ENCODE data around the gene ZBTB18.
"Not testable (repeated sequence)": the region's sequence is repeated elsewhere in the genome, so short reads cannot be mapped to it uniquely, and the experiment has no call there.

The ZBTB18 gene
- 15.5 to 60.2 (median 36.5) reads per million in 9 experiments for total RNA-seq

- H3K4me3 Mint-ChIP-seq = peak within 1 kb of the TSS; percentile 88
- H3K4me1 Mint-ChIP-seq (ENCODE audit: low read depth in 2 of 2) = peaks cover 21 to 22% of the 10 kb centered on the region in 2 donors
- ATAC-seq (replicated peaks) (no peak), DNase-seq (no peak)
- no peaks in the 10 kb centered on the region for H3K27me3 Mint-ChIP-seq
- peaks cover 25% of the 10 kb centered on the region for H3K36me3 Mint-ChIP-seq (ENCODE audit: insufficient read depth)
- H3K27ac Mint-ChIP-seq = peak within 1 kb of the TSS; percentile 85 to 90
- H3K9me3 Mint-ChIP-seq = no peaks in the 10 kb centered on the region
Measured at GRCh38 chr1:244050835-244051444, at the start of gene ZBTB18. ZBTB18 (plus strand) TSS chr1:244051283; CDS start chr1:244051432, 149 bp downstream.

DNA sequence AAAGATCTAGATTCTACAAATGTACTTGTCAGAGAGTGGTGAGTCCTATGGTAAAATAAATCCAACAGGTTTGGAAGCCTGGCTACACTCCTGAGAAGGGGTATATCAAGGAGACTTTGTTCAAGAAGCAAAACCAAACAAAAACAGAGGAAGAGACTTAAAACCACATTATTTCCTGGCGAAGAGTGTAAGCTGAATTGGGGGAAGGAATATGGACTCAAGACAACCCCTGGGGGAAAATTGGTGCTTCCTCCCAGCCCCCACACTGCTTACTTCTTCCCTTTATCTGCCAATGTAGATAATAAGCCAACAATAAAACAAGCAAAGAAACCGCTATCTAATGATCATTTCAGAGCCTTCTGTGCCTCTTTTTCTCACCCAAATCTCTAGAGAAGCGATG lies 48.4 kb upstream of the ZBTB18 start:
- H3K36me3 Mint-ChIP-seq (ENCODE audit: insufficient read depth) = no peaks in the 10 kb centered on the region
- H3K27me3 Mint-ChIP-seq = peaks cover 19 to 20% of the 10 kb centered on the region in 2 donors
- H3K4me3 Mint-ChIP-seq = peak overlapping the region; percentile 43 to 48
- DNase-seq (no peak), ATAC-seq (replicated peaks) (no peak)
- peaks cover 13 to 16% of the 10 kb centered on the region in 2 donors for H3K4me1 Mint-ChIP-seq (ENCODE audit: low read depth in 2 of 2)
- H3K9me3 Mint-ChIP-seq = no peaks in the 10 kb centered on the region
- H3K27ac Mint-ChIP-seq = peak overlapping the region in 1 of 2 donors; percentile 22

DNA sequence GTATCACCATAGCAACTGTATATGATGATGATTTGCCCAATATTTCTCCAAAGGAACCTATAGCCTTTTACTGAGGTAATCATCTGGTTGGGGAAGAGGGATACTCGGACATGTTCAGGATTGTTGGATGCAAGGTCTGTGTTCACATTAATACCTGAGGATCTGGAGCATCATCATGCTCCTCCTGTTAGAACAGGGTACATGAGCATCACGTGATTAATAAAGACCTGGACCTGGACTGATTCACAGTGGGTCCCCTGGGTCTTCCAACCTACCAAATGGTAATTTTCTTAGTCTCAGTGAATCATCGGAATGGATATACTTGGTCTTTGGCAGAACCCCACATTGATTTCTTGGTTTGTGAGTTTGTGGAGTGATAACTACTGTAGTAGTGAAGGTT lies 45.6 kb upstream of the ZBTB18 start:
- Mint-ChIP-seq H3K4me1 (ENCODE audit: low read depth in 2 of 2) (peaks cover 13 to 16% of the 10 kb centered on the region in 2 donors), H3K9me3 (no peaks in the 10 kb centered on the region), H3K27ac (no peak overlapping the region), H3K36me3 (ENCODE audit: insufficient read depth) (no peaks in the 10 kb centered on the region), H3K27me3 (peaks cover 17 to 23% of the 10 kb centered on the region in 2 donors), H3K4me3 (no peak overlapping the region)
- DNase-seq (no peak), ATAC-seq (replicated peaks) (no peak)

DNA sequence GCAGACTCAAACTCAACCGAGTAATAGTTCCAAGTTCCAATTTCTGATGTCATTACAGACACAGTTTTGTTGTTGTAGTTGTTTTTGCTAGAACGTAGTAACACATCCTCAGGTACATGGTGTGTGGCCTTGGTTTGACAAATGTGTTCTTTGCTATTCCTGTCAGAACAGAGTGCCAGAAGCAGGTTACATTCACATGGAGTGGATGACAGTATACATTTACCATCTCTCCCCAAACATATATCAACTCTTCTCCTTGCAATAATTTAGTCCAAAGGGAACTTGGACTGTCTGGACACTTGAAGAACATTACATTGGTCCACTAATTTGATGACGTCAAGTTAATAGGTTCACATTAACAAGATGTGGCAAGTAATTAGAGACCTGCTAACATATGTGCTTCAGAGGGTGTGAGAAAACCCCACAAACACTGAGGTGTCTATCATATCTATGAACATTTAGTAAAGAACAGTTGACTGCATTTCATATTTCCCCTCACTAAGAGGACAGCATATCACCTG lies 44.6 kb upstream of the ZBTB18 start:
- DNase-seq (no peak), ATAC-seq (replicated peaks) (no peak)
- Mint-ChIP-seq H3K36me3 (ENCODE audit: insufficient read depth) (no peaks in the 10 kb centered on the region), H3K4me3 (no peak overlapping the region), H3K27ac (no peak overlapping the region), H3K9me3 (no peaks in the 10 kb centered on the region), H3K4me1 (ENCODE audit: low read depth in 2 of 2) (peaks cover 13 to 16% of the 10 kb centered on the region in 2 donors), H3K27me3 (peaks cover 21 to 28% of the 10 kb centered on the region in 2 donors)

DNA sequence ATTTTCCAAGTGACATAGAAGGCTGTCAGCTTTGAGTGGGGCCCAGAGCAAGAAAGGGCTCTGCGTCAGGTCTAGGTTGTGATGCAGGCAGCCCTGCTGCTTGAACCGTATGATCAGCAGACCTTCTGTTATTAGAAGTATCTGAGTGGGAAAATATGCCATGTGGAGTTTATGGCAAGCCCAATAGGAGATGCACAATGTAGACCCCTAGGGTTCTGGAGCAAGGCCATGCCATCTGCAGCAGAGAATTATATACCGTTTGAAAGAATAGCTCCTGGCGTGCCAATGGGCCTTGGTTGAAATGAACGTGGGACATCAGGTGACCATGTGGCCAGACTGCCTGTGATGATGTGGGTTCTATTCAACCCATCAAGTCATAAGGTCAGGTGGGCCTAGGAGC lies 44.1 kb upstream of the ZBTB18 start:
- DNase-seq = no peak
- Mint-ChIP-seq H3K4me1 (ENCODE audit: low read depth in 2 of 2) (peaks cover 12 to 14% of the 10 kb centered on the region in 2 donors), H3K9me3 (no peaks in the 10 kb centered on the region), H3K27ac (no peak overlapping the region), H3K4me3 (no peak overlapping the region), H3K27me3 (peaks cover 22 to 29% of the 10 kb centered on the region in 2 donors), H3K36me3 (ENCODE audit: insufficient read depth) (no peaks in the 10 kb centered on the region)
- ATAC-seq (replicated peaks) = no peak

GRCh38 chr1:244010191-244010590 lies 40.9 kb upstream of the ZBTB18 start:
- DNase-seq (no peak), ATAC-seq (replicated peaks) (peak; percentile 64)
- Mint-ChIP-seq H3K36me3 (ENCODE audit: insufficient read depth) (no peaks in the 10 kb centered on the region), H3K4me1 (ENCODE audit: low read depth in 2 of 2) (no peaks in the 10 kb centered on the region), H3K27ac (no peak overlapping the region), H3K27me3 (peaks cover 26 to 27% of the 10 kb centered on the region in 2 donors), H3K4me3 (no peak overlapping the region), H3K9me3 (no peaks in the 10 kb centered on the region)

DNA sequence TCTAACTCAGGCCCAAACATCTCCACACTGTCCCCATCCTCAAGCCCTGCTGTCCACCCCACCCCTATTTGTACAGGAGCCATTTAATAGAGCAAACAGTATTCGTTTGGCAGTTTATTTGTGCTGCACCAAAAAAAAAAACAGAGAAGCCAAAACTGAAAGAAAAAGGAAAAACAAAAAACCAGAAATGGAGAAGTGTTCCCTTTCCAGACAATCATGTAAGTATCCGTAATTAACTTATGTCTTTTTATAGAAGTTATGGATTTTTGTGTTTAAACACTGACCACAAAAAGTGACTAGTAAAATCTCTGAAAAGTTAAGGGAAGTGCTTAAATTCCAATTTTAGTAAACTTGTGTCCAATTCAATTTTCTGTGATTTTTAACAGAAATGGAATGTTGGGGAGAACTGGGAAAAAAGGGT lies 40.4 kb upstream of the ZBTB18 start:
- no peaks in the 10 kb centered on the region for H3K9me3 Mint-ChIP-seq
- no peak for ATAC-seq (replicated peaks)
- H3K36me3 Mint-ChIP-seq (ENCODE audit: insufficient read depth) = no peaks in the 10 kb centered on the region

GRCh38 chr1:244011271-244011670 lies 39.8 kb upstream of the ZBTB18 start:
- Mint-ChIP-seq H3K4me3 (no peak overlapping the region), H3K36me3 (ENCODE audit: insufficient read depth) (no peaks in the 10 kb centered on the region), H3K27ac (no peak overlapping the region), H3K27me3 (peaks cover 26 to 30% of the 10 kb centered on the region in 2 donors), H3K4me1 (ENCODE audit: low read depth in 2 of 2) (no peaks in the 10 kb centered on the region), H3K9me3 (no peaks in the 10 kb centered on the region)
- no peak for DNase-seq
- ATAC-seq (replicated peaks) = no peak

More for the DNA sequence above, 40.4 kb upstream of the ZBTB18 start:
- Mint-ChIP-seq H3K27me3 (peaks cover 26 to 30% of the 10 kb centered on the region in 2 donors), H3K4me1 (ENCODE audit: low read depth in 2 of 2) (no peaks in the 10 kb centered on the region), H3K27ac (no peak overlapping the region), H3K4me3 (no peak overlapping the region)
- DNase-seq = no peak

DNA sequence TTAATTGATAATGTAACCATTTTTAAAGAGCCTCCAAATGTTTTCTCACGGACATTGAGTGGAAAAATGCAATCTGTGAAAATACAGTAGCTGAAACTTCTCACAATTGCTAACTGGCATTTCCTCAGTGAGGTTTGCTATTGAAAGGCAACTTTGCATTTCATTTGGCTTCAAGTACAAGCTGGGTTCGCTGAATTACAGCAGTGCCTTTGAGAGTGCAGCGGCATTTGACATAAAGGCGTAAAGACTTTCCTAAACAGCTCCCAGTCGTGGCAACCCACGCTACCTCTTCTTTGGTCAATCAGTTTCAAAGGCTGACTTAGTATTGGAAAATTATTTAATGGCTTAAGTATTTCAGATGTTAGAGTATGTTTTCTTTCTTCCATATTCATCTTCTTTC lies 39.3 kb upstream of the ZBTB18 start:
- Mint-ChIP-seq H3K4me1 (ENCODE audit: low read depth in 2 of 2) (no peaks in the 10 kb centered on the region), H3K27ac (no peak overlapping the region), H3K27me3 (peaks cover 26 to 32% of the 10 kb centered on the region in 2 donors), H3K4me3 (no peak overlapping the region), H3K36me3 (ENCODE audit: insufficient read depth) (no peaks in the 10 kb centered on the region), H3K9me3 (no peaks in the 10 kb centered on the region)
- DNase-seq (no peak), ATAC-seq (replicated peaks) (no peak)

DNA sequence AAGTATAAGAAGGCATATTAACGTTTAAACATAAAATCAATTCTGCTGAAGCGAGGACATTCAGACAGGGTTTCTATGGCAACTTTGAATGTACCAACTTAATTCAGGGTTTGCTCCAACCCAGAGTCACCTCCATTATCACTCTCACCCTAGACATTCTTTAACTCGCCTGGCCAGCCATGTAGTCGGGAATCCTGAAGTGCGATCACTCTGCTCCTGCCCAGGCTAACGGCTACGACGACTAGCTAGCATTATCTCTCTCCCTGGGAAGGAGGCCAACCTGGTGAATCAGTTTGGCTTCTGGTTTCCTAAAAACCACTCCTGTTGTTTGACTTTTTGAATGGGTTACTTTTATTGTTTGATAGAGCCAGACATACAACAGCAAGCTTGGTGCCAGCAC lies 38.9 kb upstream of the ZBTB18 start:
- Mint-ChIP-seq H3K4me1 (ENCODE audit: low read depth in 2 of 2) (no peaks in the 10 kb centered on the region), H3K4me3 (no peak overlapping the region), H3K27ac (no peak overlapping the region), H3K27me3 (peaks cover 31 to 36% of the 10 kb centered on the region in 2 donors), H3K9me3 (no peaks in the 10 kb centered on the region), H3K36me3 (ENCODE audit: insufficient read depth) (no peaks in the 10 kb centered on the region)
- DNase-seq (no peak), ATAC-seq (replicated peaks) (no peak)

- Mint-ChIP-seq H3K36me3 (ENCODE audit: insufficient read depth) (no peaks in the 10 kb centered on the region), H3K27me3 (peaks cover 32 to 45% of the 10 kb centered on the region in 2 donors), H3K9me3 (no peaks in the 10 kb centered on the region), H3K27ac (no peak overlapping the region), H3K4me3 (no peak overlapping the region), H3K4me1 (ENCODE audit: low read depth in 2 of 2) (no peaks in the 10 kb centered on the region)
- no peak for DNase-seq
- no peak for ATAC-seq (replicated peaks)
Measured at GRCh38 chr1:244013100-244013499, 38.0 kb upstream of the ZBTB18 start.

- H3K27ac Mint-ChIP-seq; H3K36me3 Mint-ChIP-seq (ENCODE audit: insufficient read depth); H3K4me1 Mint-ChIP-seq (ENCODE audit: low read depth in 2 of 2); H3K9me3 Mint-ChIP-seq; ATAC-seq (replicated peaks); H3K4me3 Mint-ChIP-seq; DNase-seq: not testable (repeated sequence)
- peaks cover 33 to 55% of the 10 kb centered on the region in 2 donors for H3K27me3 Mint-ChIP-seq
Measured at GRCh38 chr1:244014862-244015261, 36.2 kb upstream of the ZBTB18 start.

DNA sequence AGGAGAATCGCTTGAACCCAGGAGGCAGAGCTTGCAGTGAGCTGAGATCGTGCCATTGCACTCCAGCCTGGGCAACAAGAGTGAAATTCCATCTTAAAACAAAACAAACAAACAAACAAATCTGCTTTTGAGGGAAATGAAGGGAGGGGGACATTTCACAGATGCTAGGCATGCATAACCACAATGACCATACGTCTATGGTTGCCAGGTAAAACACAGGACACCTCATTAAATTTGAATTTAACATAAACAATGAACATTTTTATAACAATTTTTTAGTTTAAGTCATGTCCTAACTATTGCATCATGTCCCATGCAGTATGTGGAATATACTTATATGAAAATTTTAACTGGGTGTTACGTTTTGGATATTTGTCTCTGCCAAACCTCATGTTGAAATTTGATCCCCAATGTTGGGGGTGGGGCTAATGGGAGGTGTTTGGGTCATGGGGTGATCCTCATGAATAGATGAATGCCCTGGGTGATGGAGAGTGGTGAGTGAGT lies 31.0 kb upstream of the ZBTB18 start:
- H3K27ac Mint-ChIP-seq = no peak overlapping the region
- H3K9me3 Mint-ChIP-seq = no peaks in the 10 kb centered on the region
- H3K36me3 Mint-ChIP-seq (ENCODE audit: insufficient read depth) = no peaks in the 10 kb centered on the region
- H3K4me1 Mint-ChIP-seq (ENCODE audit: low read depth in 2 of 2) = no peaks in the 10 kb centered on the region
- peaks cover 44 to 82% of the 10 kb centered on the region in 2 donors for H3K27me3 Mint-ChIP-seq
- DNase-seq (no peak), ATAC-seq (replicated peaks) (no peak)
- H3K4me3 Mint-ChIP-seq = no peak overlapping the region

GRCh38 chr1:244021427-244021826 lies 29.7 kb upstream of the ZBTB18 start:
- Mint-ChIP-seq H3K27ac (no peak overlapping the region), H3K4me1 (ENCODE audit: low read depth in 2 of 2) (no peaks in the 10 kb centered on the region)

More at GRCh38 chr1:244021427-244021826, 29.7 kb upstream of the ZBTB18 start:
- Mint-ChIP-seq H3K27me3 (peaks cover 52 to 86% of the 10 kb centered on the region in 2 donors), H3K9me3 (no peaks in the 10 kb centered on the region), H3K36me3 (ENCODE audit: insufficient read depth) (no peaks in the 10 kb centered on the region), H3K4me3 (no peak overlapping the region)
- ATAC-seq (replicated peaks) (no peak), DNase-seq (no peak)

All from effector memory CD8-positive, alpha-beta T cell (primary cell).